ENCODE measurements around the gene IFTAP. TPM values are rescaled to one million over a fixed set of nuclear protein-coding genes. Genes with fewer than 3 reads are reported as not detected.

Gene IFTAP
- total RNA-seq, 2 donors from 2014 or later, result 0.57 to 1.9 TPM

Other genes starting within 250 kb of the IFTAP start
- 1 to 10 TPM; 6.6 to 9.8 TPM for gene TRAF6, start 84.2 kb upstream of the IFTAP start, total RNA-seq
- under 1 TPM; 0.20 to 0.23 TPM for gene RAG1, start 26.5 kb upstream of the IFTAP start, total RNA-seq
- not detected for gene RAG2, start 3.7 kb downstream of the IFTAP start, total RNA-seq